Gastroesophageal sphincter (tissue), 4 donors: ENCODE measurements around the gene RGS9. TPM values are rescaled to one million over a fixed set of nuclear protein-coding genes. Genes with fewer than 3 reads are reported as not detected.
A peak's percentile ranks its signal among the peaks of the same experiment; 100 is the strongest.

Experiments used
- ATAC-seq: fragments of 150-250 bp; one replicate; pipeline ENCODE4 v1.9.1; 2016; ENCODE audit warnings: mild to moderate bottlenecking, moderate library complexity
- H3K27ac ChIP-seq, 4 donors: fragments of 200-600 bp; sonication (generic) in 3 of 4; 1 replicate in 3 of 4; 2 replicates in 1 of 4; pipeline ENCODE4 v1.5.1; 2016 to 2019
- H3K27me3 ChIP-seq: fragments of 200-600 bp; sonication (generic); one replicate; pipeline ENCODE4 v1.5.1; 2019
- H3K36me3 ChIP-seq, 2 donors: fragments of 200-600 bp; sonication (generic); one replicate each; pipeline ENCODE4 v1.5.1; 2019; ENCODE audit warnings: control low read depth in 1 of 2
- H3K4me1 ChIP-seq, 3 donors: fragments of 200-600 bp; sonication (generic); 1 replicate in 2 of 3; 2 replicates in 1 of 3; pipeline ENCODE4 v1.5.1; 2016 to 2019; ENCODE audit warnings: control low read depth in 2 of 3
- H3K4me3 ChIP-seq, 2 donors: fragments of 200-600 bp; sonication (generic); one replicate each; pipeline ENCODE4 v1.5.1; 2019; ENCODE audit warnings: mild to moderate bottlenecking in 1 of 2, moderate library complexity in 1 of 2
- H3K9me3 ChIP-seq, 3 donors: fragments of 200-600 bp; sonication (generic); one replicate each; pipeline ENCODE4 v1.5.1; 2017 to 2019; ENCODE audit warnings: control low read depth in 2 of 3
- EP300 ChIP-seq: sonication (generic); formaldehyde crosslinking; IDR thresholded peaks from one replicate; pipeline ENCODE4 v1.6.1; 2017; ENCODE audit warnings: antibody characterized with exemption, mild to moderate bottlenecking
- POLR2A ChIP-seq, 2 donors: fragments of 450-650 bp; IDR thresholded peaks; one replicate each; pipeline ENCODE4 v1.6.1; 2017; ENCODE audit warnings: antibody characterized with exemption in 2 of 2, mild to moderate bottlenecking in 2 of 2, moderate library complexity in 1 of 2
- POLR2AphosphoS5 ChIP-seq: sonication (generic); formaldehyde crosslinking; IDR thresholded peaks from one replicate; pipeline ENCODE4 v1.6.1; 2017; ENCODE audit warnings: antibody characterized with exemption
- WGBS, 2 donors: methylation state at CpG; one replicate each; pipeline ENCODE4 v1.1.5; 2018; ENCODE audit warnings: low coverage in 1 of 2; 5-methylcytosine and 5-hydroxymethylcytosine counted together
- total RNA-seq, 4 donors: library from RNA; depleted of rRNA; stranded (reverse); fragments of >200 nt; gene quantifications; one replicate each; pipeline ENCODE4 v1.1.0, GENCODE V29; 2016
- TF ChIP-seq, protein P1 (sequence below), 4 experiments: fragments of 200-600 bp in 2 of 4; fragments of 450-650 bp in 2 of 4; sonication (generic) in 1 of 4; IDR thresholded peaks; one replicate each; pipeline ENCODE4 v1.5.1; 2017 to 2019; ENCODE audit warnings: antibody characterized with exemption in 4 of 4, mild to moderate bottlenecking in 2 of 4, moderate library complexity in 2 of 4

Gene RGS9
- total RNA-seq, 4 donors from 2014 or later: 17.4 to 43.9 (median 40.8) TPM

DNA sequence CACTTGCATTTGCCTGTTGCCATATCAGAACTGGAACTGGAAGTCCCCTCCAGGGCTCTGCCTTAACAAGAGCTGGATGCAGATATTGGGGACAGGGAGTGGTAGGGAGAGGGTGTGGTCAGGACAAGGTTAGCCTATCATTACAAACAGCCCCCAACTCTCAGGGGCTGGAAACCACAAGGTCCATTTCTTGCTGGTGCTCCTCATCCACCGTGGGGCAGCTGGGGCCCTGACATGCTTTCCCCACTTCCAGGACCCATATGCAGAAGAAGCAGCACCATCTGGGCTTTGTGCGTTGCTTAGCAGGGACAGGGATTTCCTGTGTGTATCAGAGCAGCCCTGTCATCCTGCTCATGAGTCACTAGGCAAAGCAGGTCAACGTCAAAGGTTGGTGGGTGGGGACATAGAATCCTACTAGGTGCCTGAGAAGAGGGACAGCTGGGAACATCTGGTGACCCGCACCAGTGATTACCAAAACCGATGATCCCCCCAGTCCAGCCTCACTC is 26.9 kb downstream of the RGS9 start:
- no peak overlapping the region for H3K27ac ChIP-seq
- WGBS, 2 donors: 77 to 100% methylated on average over 1 to 2 of the region's 5 CpGs
- H3K4me3 ChIP-seq: no peak overlapping the region
- no peaks in the 10 kb centered on the region for H3K9me3 ChIP-seq
- H3K27me3 ChIP-seq: no peaks in the 10 kb centered on the region
- peak; percentile 22 for ATAC-seq
- H3K36me3 ChIP-seq: peaks cover 0 to 83% of the 10 kb centered on the region in 2 donors
- H3K4me1 ChIP-seq: no peaks in the 10 kb centered on the region
- TF ChIP-seq EP300 (no peak), POLR2AphosphoS5 (no peak), POLR2A (IDR thresholded peaks at IDR 0.05) (no peak)
- TF ChIP-seq, protein P1, sequence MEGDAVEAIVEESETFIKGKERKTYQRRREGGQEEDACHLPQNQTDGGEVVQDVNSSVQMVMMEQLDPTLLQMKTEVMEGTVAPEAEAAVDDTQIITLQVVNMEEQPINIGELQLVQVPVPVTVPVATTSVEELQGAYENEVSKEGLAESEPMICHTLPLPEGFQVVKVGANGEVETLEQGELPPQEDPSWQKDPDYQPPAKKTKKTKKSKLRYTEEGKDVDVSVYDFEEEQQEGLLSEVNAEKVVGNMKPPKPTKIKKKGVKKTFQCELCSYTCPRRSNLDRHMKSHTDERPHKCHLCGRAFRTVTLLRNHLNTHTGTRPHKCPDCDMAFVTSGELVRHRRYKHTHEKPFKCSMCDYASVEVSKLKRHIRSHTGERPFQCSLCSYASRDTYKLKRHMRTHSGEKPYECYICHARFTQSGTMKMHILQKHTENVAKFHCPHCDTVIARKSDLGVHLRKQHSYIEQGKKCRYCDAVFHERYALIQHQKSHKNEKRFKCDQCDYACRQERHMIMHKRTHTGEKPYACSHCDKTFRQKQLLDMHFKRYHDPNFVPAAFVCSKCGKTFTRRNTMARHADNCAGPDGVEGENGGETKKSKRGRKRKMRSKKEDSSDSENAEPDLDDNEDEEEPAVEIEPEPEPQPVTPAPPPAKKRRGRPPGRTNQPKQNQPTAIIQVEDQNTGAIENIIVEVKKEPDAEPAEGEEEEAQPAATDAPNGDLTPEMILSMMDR (IDR thresholded peaks at IDR 0.05): no peak

DNA sequence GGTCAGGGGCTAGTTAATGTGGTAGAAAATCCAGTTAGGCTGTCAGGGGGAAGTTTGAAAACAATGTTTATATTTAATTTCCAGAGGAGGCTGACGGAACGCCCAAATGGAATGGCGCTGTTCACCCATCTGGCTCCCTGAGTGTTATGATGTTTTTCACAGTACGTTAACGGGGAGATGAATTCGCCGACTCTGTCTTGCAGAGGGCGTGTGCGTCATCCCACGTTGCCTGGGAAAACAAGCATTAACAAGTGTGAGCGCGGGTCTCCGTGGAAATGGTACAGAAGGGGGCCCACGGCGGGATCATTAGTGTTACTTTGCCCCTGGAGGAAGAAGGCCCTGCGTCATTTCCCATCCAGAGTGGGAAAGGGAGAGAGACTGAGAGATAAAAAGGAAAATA is 29.6 kb downstream of the RGS9 start:
- Histone ChIP-seq H3K27ac (no peak overlapping the region), H3K36me3 (peaks cover 0 to 62% of the 10 kb centered on the region in 2 donors), H3K9me3 (no peaks in the 10 kb centered on the region), H3K4me3 (no peak overlapping the region), H3K4me1 (peaks cover 0 to 13% (median 0%) of the 10 kb centered on the region in 3 donors), H3K27me3 (no peaks in the 10 kb centered on the region)
- 82 to 84% methylated on average over 15 of the region's 16 CpGs for WGBS, 2 donors
- no peak for ATAC-seq
- TF ChIP-seq POLR2A (IDR thresholded peaks at IDR 0.05) (no peak), EP300 (no peak), POLR2AphosphoS5 (no peak)
- TF ChIP-seq, protein P1 (IDR thresholded peaks at IDR 0.05): no peak

DNA sequence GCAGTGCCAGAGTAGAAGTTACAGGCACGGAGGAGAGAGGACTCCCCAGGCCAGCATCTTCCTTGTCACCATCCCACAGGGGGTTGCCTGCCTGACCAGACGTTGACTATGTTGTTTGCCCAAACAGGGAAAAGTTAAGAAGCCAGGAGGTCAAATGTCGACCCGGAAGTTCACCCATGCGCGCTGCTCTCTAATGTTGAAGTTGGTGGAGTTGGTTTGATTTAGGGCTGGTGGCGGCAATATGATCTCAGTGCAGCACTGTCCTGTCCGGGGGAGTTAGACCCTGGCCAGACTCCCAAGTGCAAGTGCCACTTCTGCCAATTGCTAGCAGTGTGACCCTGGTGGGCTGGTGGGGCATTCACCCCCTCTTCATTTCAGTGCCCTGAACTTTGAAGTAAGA is 30.4 kb downstream of the RGS9 start:
- ATAC-seq: no peak
- Histone ChIP-seq H3K27me3 (no peaks in the 10 kb centered on the region), H3K9me3 (no peaks in the 10 kb centered on the region), H3K4me1 (peaks cover 0 to 13% (median 0%) of the 10 kb centered on the region in 3 donors), H3K36me3 (peaks cover 0 to 59% of the 10 kb centered on the region in 2 donors), H3K27ac (no peak overlapping the region), H3K4me3 (no peak overlapping the region)
- TF ChIP-seq POLR2A (IDR thresholded peaks at IDR 0.05) (no peak), EP300 (no peak), POLR2AphosphoS5 (no peak)
- TF ChIP-seq, protein P1 (IDR thresholded peaks at IDR 0.05): no peak
- 90 to 100% methylated on average over 2 to 3 of the region's 8 CpGs for WGBS, 2 donors

DNA sequence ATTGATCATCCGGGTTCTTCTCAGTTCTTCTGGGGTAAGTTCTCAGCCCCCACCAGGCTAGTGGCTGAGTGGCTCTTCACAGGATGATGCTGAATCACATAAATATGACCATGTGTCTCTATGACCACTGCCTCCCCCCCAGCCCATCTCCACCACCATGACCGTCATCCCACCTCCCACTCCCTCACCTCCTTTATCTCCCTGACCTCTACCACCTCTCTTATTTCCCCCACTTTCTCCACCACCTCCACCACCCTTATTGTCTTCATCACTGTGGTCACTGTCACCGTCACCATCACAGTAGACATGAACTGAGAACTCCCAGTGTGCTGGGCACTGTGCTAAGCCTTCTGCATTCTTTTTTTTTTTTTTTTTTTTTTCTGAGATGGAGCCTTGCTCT is 32.5 kb downstream of the RGS9 start:
- Histone ChIP-seq H3K9me3 (no peaks in the 10 kb centered on the region), H3K27me3 (no peaks in the 10 kb centered on the region), H3K36me3 (peaks cover 0 to 48% of the 10 kb centered on the region in 2 donors), H3K27ac (no peak overlapping the region), H3K4me3 (no peak overlapping the region), H3K4me1 (peaks cover 0 to 13% (median 0%) of the 10 kb centered on the region in 3 donors)
- 97 to 98% methylated on average over 3 of the region's 3 CpGs for WGBS, 2 donors
- ATAC-seq: no peak
- TF ChIP-seq, protein P1 (IDR thresholded peaks at IDR 0.05): no peak
- TF ChIP-seq POLR2A (IDR thresholded peaks at IDR 0.05) (no peak), POLR2AphosphoS5 (no peak), EP300 (no peak)

DNA sequence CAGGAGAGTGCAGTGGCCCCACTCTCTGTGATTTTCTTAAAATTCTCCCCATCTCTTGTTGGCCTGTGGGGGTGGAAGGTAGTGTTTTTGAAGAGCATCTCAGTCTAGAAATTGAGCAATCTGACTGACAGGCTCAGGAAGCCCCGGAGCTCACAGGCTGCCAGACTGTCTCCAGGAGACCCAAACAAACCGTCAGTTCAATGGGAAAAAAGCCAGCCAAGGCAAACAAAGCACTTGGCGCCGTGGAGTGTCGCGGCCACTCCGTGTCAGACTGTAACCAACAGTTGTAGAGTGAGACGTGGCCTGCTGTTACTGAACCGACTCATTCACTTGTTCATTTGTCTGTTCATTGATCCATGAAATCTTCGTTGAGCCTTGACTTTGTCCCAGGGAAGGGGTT is 33.7 kb downstream of the RGS9 start:
- peak; percentile 71 for ATAC-seq
- peaks cover 0 to 13% (median 0%) of the 10 kb centered on the region in 3 donors for H3K4me1 ChIP-seq
- H3K4me3 ChIP-seq: no peak overlapping the region
- peak overlapping the region in 1 of 4 donors; percentile 29 for H3K27ac ChIP-seq
- TF ChIP-seq, protein P1 (IDR thresholded peaks at IDR 0.05): no peak
- no peak for TF ChIP-seq POLR2A (IDR thresholded peaks at IDR 0.05)
- TF ChIP-seq EP300: no peak
- no peak for TF ChIP-seq POLR2AphosphoS5
- WGBS, 2 donors: 10 to 15% methylated on average over 9 to 10 of the region's 10 CpGs
- peaks cover 0 to 38% of the 10 kb centered on the region in 2 donors for H3K36me3 ChIP-seq
- no peaks in the 10 kb centered on the region for H3K27me3 ChIP-seq
- no peaks in the 10 kb centered on the region for H3K9me3 ChIP-seq
